GM12875 (cell line): ENCODE results near the gene CNBD2.
"Not testable (repeated sequence)": the region's sequence is repeated elsewhere in the genome, so short reads cannot be mapped to it uniquely, and the experiment has no call there.

Source experiments
- H3K4me3 ChIP-seq: one replicate; pipeline ENCODE4 v1.5.1; 2011; ENCODE audit warnings: low read depth, low read length, control low read depth
- TF ChIP-seq, protein P1 (sequence below): IDR thresholded peaks from 2 replicates; pipeline ENCODE4 v1.5.1; 2011; ENCODE audit warnings: low read depth, mild to moderate bottlenecking, control low read depth, inconsistent platforms, low read length, moderate library complexity, borderline replicate concordance; ENCODE audit not compliant: insufficient read depth

The CNBD2 gene

DNA sequence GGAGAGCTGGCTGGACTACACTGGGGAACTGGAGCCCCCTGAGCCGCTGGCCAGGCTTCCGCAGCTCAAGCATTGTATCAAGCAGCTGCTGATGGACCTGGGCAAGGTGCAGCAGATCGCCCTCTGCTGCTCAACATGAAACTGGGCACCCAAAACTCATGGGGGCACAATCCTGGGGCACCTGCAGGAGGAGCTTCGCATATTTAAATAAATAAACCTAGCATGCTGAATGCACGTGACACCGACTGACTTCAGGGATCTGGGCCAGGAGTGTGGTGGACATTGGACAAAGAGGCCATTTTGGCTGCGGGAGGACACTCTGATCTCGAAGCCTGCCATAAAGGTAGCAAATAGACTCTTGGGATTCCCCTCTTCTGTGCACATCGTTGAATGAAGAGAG lies 20.9 kb upstream of the CNBD2 start:
- TF ChIP-seq, protein P1, sequence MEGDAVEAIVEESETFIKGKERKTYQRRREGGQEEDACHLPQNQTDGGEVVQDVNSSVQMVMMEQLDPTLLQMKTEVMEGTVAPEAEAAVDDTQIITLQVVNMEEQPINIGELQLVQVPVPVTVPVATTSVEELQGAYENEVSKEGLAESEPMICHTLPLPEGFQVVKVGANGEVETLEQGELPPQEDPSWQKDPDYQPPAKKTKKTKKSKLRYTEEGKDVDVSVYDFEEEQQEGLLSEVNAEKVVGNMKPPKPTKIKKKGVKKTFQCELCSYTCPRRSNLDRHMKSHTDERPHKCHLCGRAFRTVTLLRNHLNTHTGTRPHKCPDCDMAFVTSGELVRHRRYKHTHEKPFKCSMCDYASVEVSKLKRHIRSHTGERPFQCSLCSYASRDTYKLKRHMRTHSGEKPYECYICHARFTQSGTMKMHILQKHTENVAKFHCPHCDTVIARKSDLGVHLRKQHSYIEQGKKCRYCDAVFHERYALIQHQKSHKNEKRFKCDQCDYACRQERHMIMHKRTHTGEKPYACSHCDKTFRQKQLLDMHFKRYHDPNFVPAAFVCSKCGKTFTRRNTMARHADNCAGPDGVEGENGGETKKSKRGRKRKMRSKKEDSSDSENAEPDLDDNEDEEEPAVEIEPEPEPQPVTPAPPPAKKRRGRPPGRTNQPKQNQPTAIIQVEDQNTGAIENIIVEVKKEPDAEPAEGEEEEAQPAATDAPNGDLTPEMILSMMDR: peak; percentile 41; the same call in 1 of the 2 replicates
- no peak overlapping the region for H3K4me3 ChIP-seq

DNA sequence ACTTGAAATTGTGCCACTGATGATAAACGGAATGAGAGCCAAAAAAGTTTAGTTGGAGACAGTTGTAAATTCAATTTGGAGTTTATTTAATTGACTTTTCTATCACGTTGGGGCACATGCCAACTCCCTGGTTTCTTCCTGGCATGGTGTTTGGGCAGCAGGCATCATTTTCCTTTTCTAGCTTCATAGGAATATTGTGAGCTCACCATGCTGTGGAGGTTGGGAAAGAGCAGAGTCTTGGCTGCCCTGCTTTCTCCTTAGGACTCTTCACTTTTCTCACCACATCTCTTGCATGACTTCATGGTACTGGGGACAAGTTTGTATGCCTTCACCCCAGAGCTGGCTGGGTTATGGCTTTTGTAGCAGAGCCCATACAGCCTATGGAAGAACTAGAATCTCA lies 20.5 kb upstream of the CNBD2 start:
- no peak overlapping the region for H3K4me3 ChIP-seq
- TF ChIP-seq, protein P1: no peak

DNA sequence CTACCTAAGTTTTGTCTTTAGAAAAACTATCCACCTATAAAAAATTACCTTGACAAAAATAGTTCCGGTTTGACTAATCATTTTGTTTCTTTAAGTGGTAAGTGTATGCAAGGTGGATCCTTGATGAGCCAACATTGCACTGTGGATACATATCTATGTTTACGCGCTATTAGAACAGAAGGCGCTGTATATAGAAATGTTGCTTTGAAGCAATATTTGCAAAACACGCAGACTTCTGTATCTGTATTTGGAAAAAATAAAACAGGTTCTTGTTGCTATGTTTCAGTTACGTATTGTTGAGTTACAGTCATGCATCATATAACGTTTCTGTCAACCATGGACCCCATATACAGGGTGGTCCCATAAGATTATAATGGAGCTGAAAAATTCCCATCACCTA lies 18.3 kb upstream of the CNBD2 start:
- TF ChIP-seq, protein P1: no peak
- H3K4me3 ChIP-seq: no peak overlapping the region

DNA sequence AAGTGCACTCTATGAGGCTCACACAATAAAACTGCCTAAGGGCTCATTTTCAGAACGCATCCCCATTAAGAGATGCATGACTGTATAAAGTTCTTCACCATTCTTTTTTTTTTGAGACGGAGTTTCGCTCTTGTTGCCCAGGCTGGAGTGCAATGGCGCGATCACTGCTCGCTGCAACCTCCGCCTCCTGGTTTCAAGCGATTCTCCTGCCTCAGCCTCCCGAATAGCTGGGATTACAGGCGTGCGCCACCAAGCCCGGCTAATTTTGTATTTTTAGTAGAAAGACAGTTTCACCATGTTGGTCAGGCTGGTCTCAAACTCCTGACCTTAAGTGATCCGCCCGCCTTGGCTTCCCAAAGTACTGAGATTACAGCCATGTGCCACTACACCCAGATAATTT lies 16.3 kb upstream of the CNBD2 start:
- not testable (repeated sequence) for H3K4me3 ChIP-seq

DNA sequence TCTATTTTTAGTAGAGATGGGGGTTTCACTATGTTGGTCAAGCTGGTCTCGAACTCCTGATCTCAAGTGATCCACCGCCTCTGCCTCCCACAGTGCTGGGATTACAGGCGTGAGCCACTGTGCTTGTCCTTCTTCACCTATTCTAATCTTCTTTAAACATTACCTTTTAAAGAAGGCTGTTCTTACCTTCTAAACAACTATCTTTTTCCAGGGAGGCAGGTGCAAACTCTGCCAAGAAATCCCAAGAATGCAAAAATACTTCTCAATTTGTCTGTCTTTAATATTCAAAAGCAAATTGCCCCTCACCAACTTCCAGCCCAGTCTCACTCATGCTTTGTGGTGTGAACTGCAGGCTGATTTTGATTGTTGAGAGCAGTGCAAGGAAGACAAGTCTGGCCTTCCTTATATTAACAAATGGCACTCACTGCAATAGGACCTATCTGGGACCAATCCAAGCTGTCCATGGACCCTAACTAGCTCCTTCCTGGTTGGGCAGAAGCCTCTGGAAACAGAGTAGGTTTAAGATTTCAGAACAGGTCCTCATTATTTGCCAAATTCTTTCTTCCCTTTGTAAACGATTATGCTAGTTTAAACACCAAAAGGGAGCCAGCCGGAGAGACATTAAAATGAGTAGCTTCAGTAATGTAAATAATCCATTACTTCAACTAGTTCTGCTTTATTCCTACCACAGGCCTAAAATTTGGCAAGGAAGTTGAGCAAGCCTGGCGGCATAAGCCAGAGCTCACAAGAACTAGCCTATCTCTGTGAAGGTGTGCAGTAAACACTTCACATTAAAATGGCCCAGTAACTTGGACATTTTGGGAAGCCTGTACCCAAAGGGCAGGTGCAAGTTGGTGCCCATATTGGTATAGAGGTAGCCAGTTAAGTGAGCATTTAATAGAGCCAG lies 15.7 kb upstream of the CNBD2 start:
- TF ChIP-seq, protein P1: no peak
- H3K4me3 ChIP-seq: peak overlapping the region; percentile 96

DNA sequence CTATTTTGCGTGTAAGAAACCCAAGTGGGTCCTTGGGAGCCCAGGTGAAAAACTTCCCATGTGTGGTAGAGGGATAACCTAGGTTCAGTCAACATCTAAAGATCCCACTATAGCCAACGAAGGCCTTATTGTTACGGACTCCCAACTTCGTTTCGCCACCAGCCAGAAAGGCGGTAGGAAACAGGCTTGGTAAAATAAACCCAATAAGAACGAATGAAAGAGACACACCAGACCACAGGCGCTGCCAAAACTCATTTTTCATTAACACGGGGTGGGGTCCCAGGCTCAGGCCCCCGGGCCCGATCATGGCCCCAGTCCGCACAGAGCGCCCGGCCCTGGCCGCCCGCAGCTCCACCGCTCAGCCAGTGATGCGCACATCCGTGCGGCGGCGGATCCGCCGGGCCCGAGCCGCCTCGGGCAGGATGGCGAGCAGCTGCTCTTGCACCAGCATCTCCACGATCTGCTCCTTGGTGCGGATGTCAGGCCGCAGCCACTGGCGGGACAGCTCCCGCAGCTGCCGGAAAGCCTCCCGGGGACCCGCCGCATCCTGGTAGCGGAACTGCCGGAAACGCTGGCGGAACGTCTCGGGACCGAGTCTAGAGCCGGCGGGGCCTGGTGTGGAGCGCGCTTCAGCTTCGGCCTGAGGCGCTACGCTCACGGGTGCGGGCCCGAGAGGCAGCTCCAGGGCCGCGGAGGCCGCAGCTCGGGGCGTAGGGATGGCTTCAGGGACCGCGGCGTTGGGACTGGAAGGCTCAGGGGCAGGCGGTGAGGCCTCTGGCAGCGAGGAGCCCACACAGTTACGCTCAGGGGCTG lies 14.8 kb upstream of the CNBD2 start:
- TF ChIP-seq, protein P1: no peak
- peak overlapping the region; percentile 96 for H3K4me3 ChIP-seq

DNA sequence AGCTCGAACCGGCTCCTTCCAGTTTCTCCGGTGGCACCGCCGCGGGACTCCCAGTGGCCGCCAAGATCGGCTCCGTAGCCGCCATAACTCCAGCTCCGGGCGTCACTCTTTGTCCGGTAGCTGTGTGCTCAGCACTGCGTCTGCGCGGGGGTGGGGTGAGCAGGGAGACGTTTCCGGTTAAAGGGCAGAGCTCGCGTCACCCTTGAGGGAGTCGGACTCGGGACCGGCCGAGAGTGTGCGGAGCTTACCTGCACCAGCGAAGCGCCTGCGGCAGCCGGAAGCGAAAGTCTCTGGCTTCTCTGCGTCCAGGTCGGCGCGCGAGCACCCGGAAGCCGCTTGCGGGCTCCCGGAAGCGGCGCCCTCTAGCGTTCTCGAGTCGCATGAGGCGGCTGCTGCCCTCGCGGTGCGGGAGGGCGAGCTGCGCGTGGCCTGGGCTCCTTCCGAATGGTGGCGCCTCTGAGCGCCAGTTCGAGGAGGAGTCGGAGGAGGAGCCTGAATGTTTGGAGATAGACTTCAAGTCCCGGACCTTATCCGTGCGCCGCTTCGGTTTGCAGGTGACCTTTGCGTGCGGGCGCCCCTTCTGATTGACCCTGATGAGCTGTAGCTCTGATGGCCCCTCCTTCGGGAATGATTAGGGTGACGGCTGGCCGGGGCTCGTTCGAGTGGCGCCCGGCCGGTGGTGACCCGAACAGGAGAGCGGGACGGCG lies 14.0 kb upstream of the CNBD2 start, which contains the start of gene SCAND1:
SCAND1 (minus strand) TSS at position 303 of the 707 bp plus-strand sequence; CDS start at position 85, 218 bp downstream.
- TF ChIP-seq, protein P1: peak; percentile 98
- peak within 1 kb of the TSS; percentile 96 for H3K4me3 ChIP-seq
